HEK293 (cell line): ENCODE results near the gene CCDC92B.

Source experiments
- MYNN ChIP-seq: fragments of 450-650 bp; formaldehyde crosslinking; IDR thresholded peaks from 2 replicates; pipeline ENCODE4 v1.5.1; 2016; ENCODE audit warnings: missing biosample characterization, missing genetic modification characterization, borderline replicate concordance
- MZF1 ChIP-seq: fragments of 450-650 bp; formaldehyde crosslinking; IDR thresholded peaks from 2 replicates; pipeline ENCODE4 v1.5.1; 2017; ENCODE audit warnings: missing biosample characterization, missing genetic modification characterization, borderline replicate concordance
- ZNF121 ChIP-seq: fragments of 450-650 bp; formaldehyde crosslinking; IDR thresholded peaks from 2 replicates; pipeline ENCODE4 v1.5.1; 2016; ENCODE audit warnings: missing biosample characterization, missing genetic modification characterization
- ZNF138 ChIP-seq: fragments of 450-650 bp; formaldehyde crosslinking; IDR thresholded peaks from 2 replicates; pipeline ENCODE4 v1.5.1; 2016; ENCODE audit warnings: missing biosample characterization, missing genetic modification characterization, borderline replicate concordance
- ZNF23 ChIP-seq: fragments of 450-650 bp; formaldehyde crosslinking; IDR thresholded peaks from 2 replicates; pipeline ENCODE4 v1.5.1; 2016; ENCODE audit warnings: missing biosample characterization, missing genetic modification characterization, borderline replicate concordance
- ZNF274 ChIP-seq, 2 experiments: fragments of 200-500 bp in 1 of 2; fragments of 450-650 bp in 1 of 2; sonication (Bioruptor generic) in 1 of 2; formaldehyde crosslinking in 1 of 2; IDR thresholded peaks; 2 replicates each; pipeline versions ENCODE4 v1.5.1 to v1.6.1; 2014 to 2016; ENCODE audit warnings: borderline replicate concordance in 1 of 2, inconsistent platforms in 1 of 2, low read length in 1 of 2, missing biosample characterization in 1 of 2, missing genetic modification characterization in 1 of 2
- ZNF837 ChIP-seq: fragments of 450-650 bp; formaldehyde crosslinking; IDR thresholded peaks from 2 replicates; pipeline ENCODE4 v1.5.1; 2016; ENCODE audit warnings: missing biosample characterization, missing genetic modification characterization
- TF ChIP-seq, protein P1 (sequence below): fragments of 450-650 bp; formaldehyde crosslinking; IDR thresholded peaks from 2 replicates; pipeline ENCODE4 v1.5.1; 2016; ENCODE audit warnings: missing biosample characterization, missing genetic modification characterization
- TF ChIP-seq, protein P2 (sequence below): fragments of 450-650 bp; formaldehyde crosslinking; IDR thresholded peaks from 2 replicates; pipeline ENCODE4 v1.5.1; 2016; ENCODE audit warnings: missing biosample characterization, missing genetic modification characterization
- TF ChIP-seq, protein P3 (sequence below): fragments of 450-650 bp; formaldehyde crosslinking; IDR thresholded peaks from 2 replicates; pipeline ENCODE4 v1.5.1; 2017; ENCODE audit warnings: missing biosample characterization, missing genetic modification characterization

DNA sequence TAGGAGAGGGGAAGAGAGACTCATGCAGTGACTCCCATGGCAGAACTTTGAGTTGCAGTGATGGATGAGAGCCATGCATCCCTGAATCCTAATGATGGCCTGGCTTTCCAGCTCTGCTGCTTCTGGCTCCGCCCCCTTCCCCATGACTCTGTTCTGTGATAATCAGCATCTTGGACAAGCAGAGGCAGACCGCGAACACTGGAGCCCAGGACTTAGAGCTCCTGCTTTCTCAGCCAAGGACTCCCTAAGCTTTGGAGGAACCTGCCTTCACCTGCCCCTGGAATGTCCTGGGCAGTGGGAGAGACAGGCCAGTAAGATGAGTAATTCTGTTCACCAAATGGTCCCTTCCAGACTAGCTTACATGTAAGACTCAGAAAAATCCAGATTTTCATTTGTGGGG lies 12.5 kb downstream of the CCDC92B start:
- TF ChIP-seq ZNF121 (tag by site-specific recombination), result no peak
- TF ChIP-seq ZNF23 (tag by site-specific recombination), result no peak
- TF ChIP-seq MYNN (tag by site-specific recombination), result no peak
- no peak for TF ChIP-seq MZF1 (tag by site-specific recombination)
- TF ChIP-seq, protein P1, sequence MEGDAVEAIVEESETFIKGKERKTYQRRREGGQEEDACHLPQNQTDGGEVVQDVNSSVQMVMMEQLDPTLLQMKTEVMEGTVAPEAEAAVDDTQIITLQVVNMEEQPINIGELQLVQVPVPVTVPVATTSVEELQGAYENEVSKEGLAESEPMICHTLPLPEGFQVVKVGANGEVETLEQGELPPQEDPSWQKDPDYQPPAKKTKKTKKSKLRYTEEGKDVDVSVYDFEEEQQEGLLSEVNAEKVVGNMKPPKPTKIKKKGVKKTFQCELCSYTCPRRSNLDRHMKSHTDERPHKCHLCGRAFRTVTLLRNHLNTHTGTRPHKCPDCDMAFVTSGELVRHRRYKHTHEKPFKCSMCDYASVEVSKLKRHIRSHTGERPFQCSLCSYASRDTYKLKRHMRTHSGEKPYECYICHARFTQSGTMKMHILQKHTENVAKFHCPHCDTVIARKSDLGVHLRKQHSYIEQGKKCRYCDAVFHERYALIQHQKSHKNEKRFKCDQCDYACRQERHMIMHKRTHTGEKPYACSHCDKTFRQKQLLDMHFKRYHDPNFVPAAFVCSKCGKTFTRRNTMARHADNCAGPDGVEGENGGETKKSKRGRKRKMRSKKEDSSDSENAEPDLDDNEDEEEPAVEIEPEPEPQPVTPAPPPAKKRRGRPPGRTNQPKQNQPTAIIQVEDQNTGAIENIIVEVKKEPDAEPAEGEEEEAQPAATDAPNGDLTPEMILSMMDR (tag by site-specific recombination), result no peak
- TF ChIP-seq ZNF274 (IDR thresholded peaks at IDR 0.05; ENCODE audit: low read length), result no peak
- no peak for TF ChIP-seq ZNF274 (tag by site-specific recombination; IDR thresholded peaks at IDR 0.05; ENCODE audit: borderline replicate concordance)
- TF ChIP-seq, protein P2, sequence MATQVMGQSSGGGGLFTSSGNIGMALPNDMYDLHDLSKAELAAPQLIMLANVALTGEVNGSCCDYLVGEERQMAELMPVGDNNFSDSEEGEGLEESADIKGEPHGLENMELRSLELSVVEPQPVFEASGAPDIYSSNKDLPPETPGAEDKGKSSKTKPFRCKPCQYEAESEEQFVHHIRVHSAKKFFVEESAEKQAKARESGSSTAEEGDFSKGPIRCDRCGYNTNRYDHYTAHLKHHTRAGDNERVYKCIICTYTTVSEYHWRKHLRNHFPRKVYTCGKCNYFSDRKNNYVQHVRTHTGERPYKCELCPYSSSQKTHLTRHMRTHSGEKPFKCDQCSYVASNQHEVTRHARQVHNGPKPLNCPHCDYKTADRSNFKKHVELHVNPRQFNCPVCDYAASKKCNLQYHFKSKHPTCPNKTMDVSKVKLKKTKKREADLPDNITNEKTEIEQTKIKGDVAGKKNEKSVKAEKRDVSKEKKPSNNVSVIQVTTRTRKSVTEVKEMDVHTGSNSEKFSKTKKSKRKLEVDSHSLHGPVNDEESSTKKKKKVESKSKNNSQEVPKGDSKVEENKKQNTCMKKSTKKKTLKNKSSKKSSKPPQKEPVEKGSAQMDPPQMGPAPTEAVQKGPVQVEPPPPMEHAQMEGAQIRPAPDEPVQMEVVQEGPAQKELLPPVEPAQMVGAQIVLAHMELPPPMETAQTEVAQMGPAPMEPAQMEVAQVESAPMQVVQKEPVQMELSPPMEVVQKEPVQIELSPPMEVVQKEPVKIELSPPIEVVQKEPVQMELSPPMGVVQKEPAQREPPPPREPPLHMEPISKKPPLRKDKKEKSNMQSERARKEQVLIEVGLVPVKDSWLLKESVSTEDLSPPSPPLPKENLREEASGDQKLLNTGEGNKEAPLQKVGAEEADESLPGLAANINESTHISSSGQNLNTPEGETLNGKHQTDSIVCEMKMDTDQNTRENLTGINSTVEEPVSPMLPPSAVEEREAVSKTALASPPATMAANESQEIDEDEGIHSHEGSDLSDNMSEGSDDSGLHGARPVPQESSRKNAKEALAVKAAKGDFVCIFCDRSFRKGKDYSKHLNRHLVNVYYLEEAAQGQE (tag by site-specific recombination), result no peak
- TF ChIP-seq ZNF138, result no peak
- no peak for TF ChIP-seq ZNF837
- TF ChIP-seq, protein P3, sequence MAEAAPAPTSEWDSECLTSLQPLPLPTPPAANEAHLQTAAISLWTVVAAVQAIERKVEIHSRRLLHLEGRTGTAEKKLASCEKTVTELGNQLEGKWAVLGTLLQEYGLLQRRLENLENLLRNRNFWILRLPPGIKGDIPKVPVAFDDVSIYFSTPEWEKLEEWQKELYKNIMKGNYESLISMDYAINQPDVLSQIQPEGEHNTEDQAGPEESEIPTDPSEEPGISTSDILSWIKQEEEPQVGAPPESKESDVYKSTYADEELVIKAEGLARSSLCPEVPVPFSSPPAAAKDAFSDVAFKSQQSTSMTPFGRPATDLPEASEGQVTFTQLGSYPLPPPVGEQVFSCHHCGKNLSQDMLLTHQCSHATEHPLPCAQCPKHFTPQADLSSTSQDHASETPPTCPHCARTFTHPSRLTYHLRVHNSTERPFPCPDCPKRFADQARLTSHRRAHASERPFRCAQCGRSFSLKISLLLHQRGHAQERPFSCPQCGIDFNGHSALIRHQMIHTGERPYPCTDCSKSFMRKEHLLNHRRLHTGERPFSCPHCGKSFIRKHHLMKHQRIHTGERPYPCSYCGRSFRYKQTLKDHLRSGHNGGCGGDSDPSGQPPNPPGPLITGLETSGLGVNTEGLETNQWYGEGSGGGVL (tag by site-specific recombination), result no peak
